ENCODE measurements around the gene MAP3K20. TPM values are rescaled to one million over a fixed set of nuclear protein-coding genes. Genes with fewer than 3 reads are reported as not detected.

MAP3K20 gene
- total and polyA plus RNA-seq, 10 of the 15 experiments (the other 5 are each of a cell fraction or from before 2014, with no cell fraction given) = 0.04 to 5.6 (median 2.3) TPM

GRCh38 chr2:173161040-173161439 lies 85.4 kb downstream of the MAP3K20 start (continued):
- TF ChIP-seq NKRF (conservative IDR thresholded peaks at IDR 0.05) (no peak), TCF7 (IDR thresholded peaks at IDR 0.05; ENCODE audit: borderline replicate concordance) (no peak), KLF5 (IDR thresholded peaks at IDR 0.05; ENCODE audit: partially characterized antibody) (no peak)

GRCh38 chr2:173161507-173161906 lies 85.9 kb downstream of the MAP3K20 start:
- Histone ChIP-seq H3K9me3 (replicated peaks; ENCODE audit: control insufficient read depth, insufficient read depth, low read length) (no peaks in the 10 kb centered on the region; the same call in 2 of the 3 replicates), H3K27me3 (replicated peaks in 1 of 2; ENCODE audit: control insufficient read depth in 2 of 2, insufficient read depth in 2 of 2, low read length in 1 of 2) (no peaks in the 10 kb centered on the region), H3K4me3 (no peak overlapping the region), H2AFZ (ENCODE audit: control insufficient read depth, low read depth, low read length) (no peak overlapping the region), H4K20me1 (ENCODE audit: control insufficient read depth, insufficient read depth) (no peaks in the 10 kb centered on the region), H3K9ac (ENCODE audit: control insufficient read depth, insufficient read depth, low read length) (no peak overlapping the region), H3K36me3 (ENCODE audit: control insufficient read depth in 2 of 2, insufficient read depth in 2 of 2, low read length in 1 of 2) (no peaks in the 10 kb centered on the region), H3K4me1 (ENCODE audit: control insufficient read depth, insufficient read depth, low read length) (no peaks in the 10 kb centered on the region), H3K4me2 (ENCODE audit: control insufficient read depth, insufficient read depth) (no peak overlapping the region), H3K27ac (ENCODE audit: control insufficient read depth, insufficient read depth) (no peak overlapping the region), H3K79me2 (ENCODE audit: control insufficient read depth, insufficient read depth, low read length) (no peaks in the 10 kb centered on the region)
- no peak for ATAC-seq
- in situ Hi-C loops (cut with MboI) = no loop called here
- 95% methylated on average over 6 of the region's 6 CpGs for WGBS (ENCODE audit: insufficient coverage, insufficient replicate concordance, low lambda C conversion rate, missing lambda C conversion rate)
- RAD21 ChIA-PET (ENCODE audit: unreplicated experiment) = no interaction called here
- CTCF ChIA-PET = no interaction called here
- SMC1A ChIA-PET (ENCODE audit: uncharacterized antibody, unreplicated experiment) = no interaction called here
- no peak for DNase-seq (ENCODE audit: low read depth, low spot score)
- POLR2A ChIA-PET = no interaction called here
- intact Hi-C loops (cut with micrococcal nuclease; ENCODE audit: unreplicated experiment) = no loop called here
- FAIRE-seq = no peak
- BruUV-seq (replicated peaks) = no TSS peak
- TF ChIP-seq ZNF384 (IDR thresholded peaks at IDR 0.05; ENCODE audit: borderline replicate concordance, low read depth, low read length) (no peak), NBN (IDR thresholded peaks at IDR 0.05) (no peak), ASH2L (IDR thresholded peaks at IDR 0.05; ENCODE audit: borderline replicate concordance, low read depth) (no peak), GATAD2B (conservative IDR thresholded peaks at IDR 0.05; ENCODE audit: low read depth) (no peak), STAT1 (conservative IDR thresholded peaks at IDR 0.05) (no peak), IKZF1 (conservative IDR thresholded peaks at IDR 0.05) (no peak), MXI1 (IDR thresholded peaks at IDR 0.05; ENCODE audit: low read depth, low read length) (no peak), NKRF (conservative IDR thresholded peaks at IDR 0.05) (no peak), NFIC (IDR thresholded peaks at IDR 0.05; ENCODE audit: low read depth, low read length) (no peak), RELB (IDR thresholded peaks at IDR 0.05; ENCODE audit: low read depth) (no peak), SPI1 (IDR thresholded peaks at IDR 0.05; ENCODE audit: borderline replicate concordance, insufficient read depth, low read depth, low read length) (no peak), SIX5 (IDR thresholded peaks at IDR 0.05; ENCODE audit: low read depth, low read length, severe bottlenecking) (no peak), KDM1A (IDR thresholded peaks at IDR 0.05; ENCODE audit: borderline replicate concordance) (no peak), MAX (IDR thresholded peaks at IDR 0.05; ENCODE audit: low read depth, low read length) (no peak), FOXM1 (IDR thresholded peaks at IDR 0.05; ENCODE audit: low read depth, low read length) (no peak), EP300 (IDR thresholded peaks at IDR 0.05; ENCODE audit: borderline replicate concordance in 1 of 2, control insufficient read depth in 1 of 2, low read depth in 2 of 2, low read length in 2 of 2) (no peak), GABPA (IDR thresholded peaks at IDR 0.05; ENCODE audit: low read depth) (no peak)
